Thoracic aorta (tissue), 2 donors: ENCODE measurements around the gene LILRB4. TPM values are rescaled to one million over a fixed set of nuclear protein-coding genes. Genes with fewer than 3 reads are reported as not detected.
A peak's percentile ranks its signal among the peaks of the same experiment; 100 is the strongest.
"Not testable (repeated sequence)": the region's sequence is repeated elsewhere in the genome, so short reads cannot be mapped to it uniquely, and the experiment has no call there.

ENCODE experiments used
- ATAC-seq: fragments of 150-250 bp; one replicate; pipeline ENCODE4 v1.8.0; 2017; ENCODE audit warnings: low read depth; ENCODE audit not compliant: insufficient number of reproducible peaks, low FRiP score
- DNase-seq: peaks from one replicate; pipeline ENCODE4 v3.0.0-alpha.2; 2020; ENCODE audit warnings: low spot score
- H3K27ac ChIP-seq, 2 donors: fragments of 200-600 bp; sonication (generic); 1 replicate in 1 of 2; 2 replicates in 1 of 2; pipeline ENCODE4 v1.5.1; 2016; ENCODE audit warnings: mild to moderate bottlenecking in 2 of 2, moderate library complexity in 2 of 2
- H3K27me3 ChIP-seq: fragments of 200-600 bp; sonication (generic); replicated peaks from 2 replicates; pipeline ENCODE4 v1.6.0; 2016; ENCODE audit warnings: mild to moderate bottlenecking; ENCODE audit not compliant: insufficient read depth
- H3K36me3 ChIP-seq: fragments of 200-600 bp; sonication (generic); one replicate; pipeline ENCODE4 v1.5.1; 2016
- H3K4me1 ChIP-seq, 2 donors: fragments of 200-600 bp; sonication (generic); 1 replicate in 1 of 2; 2 replicates in 1 of 2; pipeline versions ENCODE4 v1.5.1 to v1.6.0; 2016; ENCODE audit warnings: low read depth in 2 of 2, mild to moderate bottlenecking in 1 of 2; ENCODE audit not compliant: control insufficient read depth in 1 of 2
- H3K4me3 ChIP-seq: fragments of 200-600 bp; sonication (generic); 2 replicates; pipeline ENCODE4 v1.5.1; 2016; ENCODE audit warnings: mild to moderate bottlenecking
- H3K9me3 ChIP-seq: fragments of 200-600 bp; sonication (generic); 2 replicates; pipeline ENCODE4 v1.5.1; 2016
- CTCF ChIP-seq: fragments of 200-600 bp; sonication (generic); IDR thresholded peaks from one replicate; pipeline ENCODE4 v1.5.1; 2019; ENCODE audit warnings: antibody characterized with exemption
- total RNA-seq, 2 donors: library from RNA; depleted of rRNA; stranded (reverse); fragments of >200 nt; gene quantifications; one replicate each; pipeline versions ENCODE4 v1.1.0 to v1.2.3, GENCODE V29; 2016

The LILRB4 gene
- total RNA-seq, 2 donors from 2014 or later: 8.5 to 22.5 TPM

DNA sequence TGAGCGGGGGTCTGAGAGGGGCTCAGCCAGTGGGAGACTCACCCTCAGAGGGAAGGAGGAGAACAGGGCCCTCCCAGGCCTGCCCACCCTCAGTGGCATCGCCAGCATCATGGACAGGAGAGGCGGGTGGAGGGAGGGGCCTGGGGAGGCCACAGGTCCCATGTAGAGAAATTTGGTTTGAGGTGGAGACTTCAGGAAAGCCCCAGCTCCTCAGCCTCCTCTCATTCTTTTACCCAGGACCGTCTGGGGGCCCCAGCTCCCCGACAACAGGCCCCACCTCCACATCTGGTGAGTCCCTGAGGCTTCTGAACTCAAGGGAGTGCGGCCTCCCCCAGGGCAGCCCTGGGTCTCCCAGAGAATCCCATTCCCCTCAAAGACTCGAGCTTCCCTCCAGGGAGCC lies 29.4 kb upstream of the LILRB4 start:
- no peaks in the 10 kb centered on the region for H3K27me3 ChIP-seq
- no peak for TF ChIP-seq CTCF

GRCh38 chr19:54636081-54636480 lies 26.7 kb upstream of the LILRB4 start:
- ATAC-seq, DNase-seq: not testable (repeated sequence)

More for the DNA sequence above, 29.4 kb upstream of the LILRB4 start:
- H3K36me3 ChIP-seq: no peaks in the 10 kb centered on the region
- DNase-seq: no peak
- no peak overlapping the region for H3K27ac ChIP-seq
- no peaks in the 10 kb centered on the region for H3K4me1 ChIP-seq
- H3K4me3 ChIP-seq: no peak overlapping the region
- no peaks in the 10 kb centered on the region for H3K9me3 ChIP-seq
- no peak for ATAC-seq

DNA sequence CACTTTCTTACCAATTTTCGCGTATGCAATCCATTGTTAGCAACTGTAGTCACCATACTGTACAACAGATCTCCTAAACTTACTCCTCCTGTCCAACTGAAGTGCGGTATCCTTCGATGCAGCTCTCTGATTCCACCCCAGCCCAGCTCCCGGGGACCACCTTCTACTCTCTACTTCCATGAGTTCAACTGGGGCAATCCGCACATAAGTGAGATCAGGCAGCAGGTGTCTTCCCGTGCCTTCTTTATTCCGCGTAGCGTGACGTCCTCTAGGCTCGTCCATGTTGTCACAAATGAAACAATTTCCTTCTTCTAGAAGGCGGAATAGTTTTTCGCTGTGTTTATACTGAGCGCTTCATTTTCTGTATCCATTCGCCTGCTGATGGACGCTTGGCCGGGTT lies 24.1 kb upstream of the LILRB4 start:
- no peak for DNase-seq
- no peak for TF ChIP-seq CTCF
- ATAC-seq: no peak

More at GRCh38 chr19:54636081-54636480, 26.7 kb upstream of the LILRB4 start:
- H3K4me3 ChIP-seq, H3K4me1 ChIP-seq, H3K27ac ChIP-seq, H3K36me3 ChIP-seq, H3K9me3 ChIP-seq, H3K27me3 ChIP-seq: not testable (repeated sequence)

DNA sequence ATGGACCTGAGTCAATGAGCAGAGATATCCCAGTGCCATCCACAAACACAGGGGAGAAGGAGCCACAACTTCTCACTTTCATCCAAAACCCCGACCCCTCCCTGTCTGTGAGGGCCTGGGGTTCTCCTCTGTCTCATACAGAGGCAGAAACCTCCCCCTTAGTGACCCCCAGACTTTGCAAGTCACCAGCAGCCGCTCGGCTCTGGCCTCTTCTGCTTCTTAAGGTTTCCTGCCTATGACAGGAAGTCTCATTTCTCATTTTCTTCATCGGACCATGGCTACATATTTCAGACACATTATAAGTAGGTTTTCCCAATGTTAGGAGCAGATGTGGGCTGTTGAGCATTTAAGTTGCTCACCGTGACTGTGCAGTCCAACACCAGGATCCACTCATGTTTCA lies 19.8 kb upstream of the LILRB4 start:
- H3K9me3 ChIP-seq, H3K36me3 ChIP-seq, H3K4me1 ChIP-seq, ATAC-seq, H3K27ac ChIP-seq, H3K4me3 ChIP-seq, DNase-seq, H3K27me3 ChIP-seq: not testable (repeated sequence)

More for the DNA sequence above, 24.1 kb upstream of the LILRB4 start:
- Histone ChIP-seq H3K36me3 (no peaks in the 10 kb centered on the region), H3K9me3 (no peaks in the 10 kb centered on the region), H3K27ac (no peak overlapping the region), H3K4me1 (no peaks in the 10 kb centered on the region), H3K4me3 (no peak overlapping the region), H3K27me3 (no peaks in the 10 kb centered on the region)

DNA sequence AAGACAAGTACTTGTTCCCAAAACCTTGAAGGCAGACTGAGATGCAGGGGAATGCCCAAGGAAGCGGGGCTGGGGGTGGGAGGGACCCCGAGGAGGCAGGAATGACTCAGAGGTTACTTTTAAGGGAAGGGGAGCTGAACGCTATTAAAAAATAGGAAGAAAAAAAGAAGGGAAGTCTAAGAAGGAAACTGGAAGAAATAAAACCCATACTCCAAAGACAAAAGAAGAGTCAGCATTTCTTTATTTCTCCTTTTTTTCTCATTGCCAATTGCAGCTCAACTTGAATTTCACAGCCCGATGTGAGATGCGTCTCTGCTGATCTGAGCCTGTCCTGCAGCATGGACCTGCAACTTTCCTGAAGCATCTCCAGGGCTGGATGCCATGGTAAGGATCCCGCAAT lies 19.2 kb upstream of the LILRB4 start:
- not testable (repeated sequence) for H3K27ac ChIP-seq, H3K36me3 ChIP-seq, H3K4me1 ChIP-seq, DNase-seq, H3K9me3 ChIP-seq, H3K4me3 ChIP-seq, H3K27me3 ChIP-seq
- peak; percentile 28 for ATAC-seq

DNA sequence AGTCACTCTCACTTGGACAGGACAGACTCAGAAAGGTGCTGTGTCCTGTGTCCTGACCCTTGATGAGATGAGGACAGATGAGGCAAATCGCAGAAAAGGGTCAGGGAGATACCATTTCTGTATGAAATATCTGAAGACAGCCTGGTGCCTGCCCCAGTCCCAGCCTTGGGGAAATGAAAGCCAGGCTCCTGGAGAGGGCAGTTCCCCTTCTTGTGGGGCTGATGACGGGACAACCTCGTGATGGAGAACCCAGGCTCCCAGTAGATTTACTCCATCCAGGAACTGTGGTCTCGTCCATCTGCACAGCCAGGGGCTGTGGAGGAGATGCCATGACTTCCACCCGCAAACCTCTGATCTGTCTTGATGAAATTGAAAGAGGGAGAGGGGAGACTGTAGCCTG lies 18.7 kb upstream of the LILRB4 start:
- H3K4me1 ChIP-seq: no peaks in the 10 kb centered on the region
- TF ChIP-seq CTCF: no peak
- no peak overlapping the region for H3K27ac ChIP-seq
- DNase-seq (no peak), ATAC-seq (no peak)
- no peak overlapping the region for H3K4me3 ChIP-seq
- H3K27me3 ChIP-seq: no peaks in the 10 kb centered on the region
- H3K9me3 ChIP-seq: no peaks in the 10 kb centered on the region
- H3K36me3 ChIP-seq: no peaks in the 10 kb centered on the region

DNA sequence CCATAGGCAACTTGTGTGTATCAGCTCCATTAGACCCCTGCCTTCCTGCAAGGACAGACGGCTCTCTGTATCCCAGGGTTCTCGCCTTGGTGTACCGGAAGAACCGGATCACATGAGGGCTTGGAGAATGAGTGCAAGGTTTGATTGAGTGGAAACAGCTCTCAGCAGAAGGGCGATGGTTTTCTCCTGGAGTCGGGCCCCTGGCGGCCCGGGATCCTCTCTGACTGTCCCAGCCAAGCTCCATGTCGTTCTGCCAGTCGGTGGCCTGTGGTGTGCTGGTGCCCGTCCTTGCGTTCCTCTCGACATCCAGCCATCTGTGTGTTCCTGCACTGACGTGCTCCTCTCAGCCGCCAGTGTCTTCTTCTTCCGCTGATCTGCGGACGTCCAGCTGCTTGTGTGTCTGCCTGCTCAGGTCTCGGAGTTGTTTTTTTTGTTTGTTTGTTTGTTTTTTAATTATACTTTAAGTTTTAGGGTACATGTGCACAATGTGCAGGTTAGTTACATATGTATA lies 16.4 kb upstream of the LILRB4 start:
- Histone ChIP-seq H3K4me1 (no peaks in the 10 kb centered on the region), H3K27me3 (no peaks in the 10 kb centered on the region), H3K36me3 (no peaks in the 10 kb centered on the region), H3K9me3 (no peaks in the 10 kb centered on the region), H3K4me3 (no peak overlapping the region), H3K27ac (no peak overlapping the region)
- DNase-seq (no peak), ATAC-seq (no peak)
- no peak for TF ChIP-seq CTCF
